HEK293T (cell line): ENCODE results near the gene ELL2.

Experiments
- L3MBTL2 ChIP-seq: fragments of 450-650 bp; conservative IDR thresholded peaks from 2 replicates; pipeline ENCODE4 v1.6.1; 2016; ENCODE audit warnings: mild to moderate bottlenecking
- TARDBP ChIP-seq: fragments of 450-650 bp; IDR thresholded peaks from 2 replicates; pipeline ENCODE4 v1.6.1; 2016

DNA sequence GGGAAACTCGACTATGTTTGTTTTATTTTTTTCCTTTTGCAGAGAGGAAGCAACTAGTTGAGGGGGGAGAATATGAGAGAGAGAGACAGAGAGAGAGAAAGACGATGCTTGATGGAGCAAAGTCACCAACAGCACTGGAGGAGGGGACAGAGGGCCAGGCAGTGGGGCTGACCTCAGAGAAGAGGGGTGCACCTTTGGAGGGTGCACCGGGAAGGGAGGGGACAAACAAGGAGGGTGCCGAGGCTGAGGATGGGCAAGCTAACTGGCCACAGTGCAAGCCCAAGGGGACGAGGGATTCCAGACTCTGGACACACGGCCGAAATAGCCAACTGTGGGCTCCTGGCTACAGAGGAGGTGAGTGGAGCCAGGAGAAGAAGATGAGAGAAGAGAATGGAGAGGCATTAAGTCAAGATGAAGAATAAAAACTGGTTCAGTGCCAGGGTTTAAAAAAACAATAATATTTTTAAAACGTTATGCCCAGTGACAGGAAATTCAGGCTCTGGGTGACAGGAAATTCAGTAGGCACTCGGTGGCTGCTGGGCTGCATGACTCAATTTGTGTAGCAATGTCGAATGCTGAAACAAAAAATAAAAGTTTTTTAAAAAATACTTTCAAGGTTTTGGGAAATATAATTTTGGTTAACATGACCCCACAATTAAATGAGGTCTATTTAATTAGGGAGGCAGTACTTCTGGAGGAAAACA lies 125.8 kb downstream of the ELL2 start:
- no peak for TF ChIP-seq L3MBTL2
- TF ChIP-seq TARDBP: no peak
